ENCODE data around the gene TAS2R38.
"Not testable (repeated sequence)": the region's sequence is repeated elsewhere in the genome, so short reads cannot be mapped to it uniquely, and the experiment has no call there.

The TAS2R38 gene

DNA sequence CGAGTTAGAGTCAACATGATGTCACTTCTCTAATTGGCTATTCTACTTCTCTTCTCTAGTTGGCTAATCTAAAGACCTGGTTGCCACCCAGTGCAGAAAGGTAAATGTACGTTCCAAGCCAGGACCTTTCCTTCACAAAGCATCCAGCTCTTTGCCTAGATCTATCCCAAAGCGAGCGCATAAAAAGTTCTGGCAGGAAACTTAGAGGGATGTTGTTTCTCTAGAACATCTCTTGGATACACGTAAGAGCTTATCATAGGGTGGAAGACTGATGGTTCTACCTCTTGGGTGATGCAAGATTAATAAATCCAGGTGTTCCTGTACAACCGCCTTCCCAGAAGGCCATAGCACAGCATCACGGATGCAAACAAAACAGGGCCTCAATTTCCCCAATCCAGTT is at the start of gene TAS2R38:
TSS of gene TAS2R38 (minus strand) at position 101 of the 400 bp plus-strand sequence. CDS start at position 17, 84 bp downstream.
- no peak for DNase-seq

- no peak for DNase-seq
These were observed 44.6 kb upstream of the TAS2R38 start for GRCh38 chr7:142018154-142018553.

- no peak for DNase-seq
These were observed 43.9 kb upstream of the TAS2R38 start for GRCh38 chr7:142017451-142017850.

DNA sequence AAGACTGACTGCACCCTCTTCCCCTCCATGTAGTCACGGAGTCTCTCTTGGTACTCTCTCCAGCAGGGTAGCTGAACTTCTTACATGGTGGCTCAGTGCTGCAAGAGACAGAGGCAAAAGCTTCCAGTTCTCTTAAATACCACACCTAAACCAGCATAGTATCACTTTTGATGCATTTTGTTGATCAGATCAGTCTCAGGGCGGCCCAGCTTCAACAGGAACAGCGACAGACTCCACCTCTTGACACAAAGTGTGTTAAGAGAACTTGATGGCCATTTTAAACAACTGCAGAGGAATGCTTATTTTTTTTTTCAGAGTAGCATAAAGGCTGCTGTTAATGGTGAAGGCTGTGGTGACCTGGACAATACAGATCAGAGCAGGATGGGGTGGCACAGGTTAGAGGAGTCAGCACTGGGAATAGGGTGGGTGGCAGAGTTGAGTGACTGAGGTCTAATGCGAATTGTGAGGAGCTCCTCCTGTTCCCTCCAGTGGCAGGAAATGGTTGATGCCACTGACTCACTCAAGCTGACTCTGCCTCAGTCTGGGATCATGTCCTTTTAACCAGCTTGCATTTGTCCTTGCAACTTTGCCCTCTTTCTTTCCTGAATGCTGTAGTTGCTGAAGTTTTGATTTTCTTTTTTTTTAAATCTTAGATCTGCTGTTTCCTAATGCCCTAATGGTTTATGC is 39.4 kb upstream of the TAS2R38 start:
- DNase-seq, result peak; percentile 3

DNA sequence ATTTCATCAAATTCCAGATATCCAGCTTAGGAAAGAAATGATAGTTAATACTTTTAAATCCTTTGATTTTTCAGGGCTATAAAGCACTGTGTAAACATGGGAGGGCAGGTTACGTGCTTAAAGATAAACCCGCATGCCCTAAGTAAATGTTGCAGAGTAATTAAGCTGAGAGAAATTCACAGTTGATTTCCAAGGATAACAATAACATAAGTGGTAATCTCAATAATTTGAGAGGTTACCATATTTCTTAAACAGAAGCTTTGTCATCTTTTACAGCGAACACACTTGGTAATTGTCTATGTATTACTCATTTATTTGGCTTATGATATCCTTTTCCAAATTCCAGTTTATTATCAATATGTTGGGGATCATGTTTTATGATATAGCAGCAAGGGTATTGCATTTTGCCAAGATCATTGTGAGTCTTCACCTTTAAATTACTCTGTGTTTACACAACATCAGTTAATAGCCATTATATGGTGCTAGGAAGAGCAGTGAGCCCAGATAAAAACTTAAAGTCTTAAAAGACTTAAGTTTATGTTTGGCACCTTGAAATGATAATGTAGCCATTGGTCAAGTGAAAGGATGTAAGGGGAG is 37.5 kb upstream of the TAS2R38 start:
- DNase-seq, result no peak

GRCh38 chr7:142009187-142009586 is 35.6 kb upstream of the TAS2R38 start:
- DNase-seq, result no peak

DNA sequence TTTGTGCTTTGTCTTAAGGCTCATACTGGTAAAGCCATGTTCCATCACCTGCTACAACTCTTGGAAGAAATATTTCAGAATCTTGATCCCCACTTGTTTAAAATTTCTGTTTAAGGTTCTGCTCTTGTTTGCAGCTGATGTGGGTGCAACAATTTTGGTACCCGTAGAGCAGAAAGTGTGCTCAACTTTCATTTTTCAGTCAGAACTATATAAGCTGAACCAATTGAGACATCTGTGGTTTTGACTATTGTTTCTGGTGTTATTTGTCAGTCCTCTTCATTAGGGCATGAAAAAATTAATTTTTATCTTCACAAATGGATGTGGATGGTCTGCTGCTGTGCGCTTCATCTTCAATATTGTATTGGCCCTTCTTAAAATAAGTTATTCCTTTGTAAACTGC is 33.0 kb upstream of the TAS2R38 start:
- no peak for DNase-seq

DNA sequence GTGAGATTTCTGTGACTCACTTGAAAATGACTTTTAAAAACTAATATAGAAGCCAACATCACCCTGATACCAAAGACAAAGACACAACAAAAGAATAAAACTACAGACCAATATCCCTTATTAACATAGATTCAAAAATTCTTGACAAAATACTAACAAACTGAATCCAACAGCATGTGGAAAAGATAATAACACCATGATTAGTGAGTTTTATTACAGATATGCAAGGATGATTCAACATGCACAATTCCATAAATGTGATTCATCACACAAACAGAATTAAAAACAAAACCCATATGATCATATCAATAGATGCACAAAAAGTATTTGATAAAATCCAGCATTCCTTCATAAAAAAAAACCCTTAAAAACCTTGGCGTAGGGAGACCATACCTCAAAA is 28.6 kb upstream of the TAS2R38 start:
- no peak for DNase-seq

DNA sequence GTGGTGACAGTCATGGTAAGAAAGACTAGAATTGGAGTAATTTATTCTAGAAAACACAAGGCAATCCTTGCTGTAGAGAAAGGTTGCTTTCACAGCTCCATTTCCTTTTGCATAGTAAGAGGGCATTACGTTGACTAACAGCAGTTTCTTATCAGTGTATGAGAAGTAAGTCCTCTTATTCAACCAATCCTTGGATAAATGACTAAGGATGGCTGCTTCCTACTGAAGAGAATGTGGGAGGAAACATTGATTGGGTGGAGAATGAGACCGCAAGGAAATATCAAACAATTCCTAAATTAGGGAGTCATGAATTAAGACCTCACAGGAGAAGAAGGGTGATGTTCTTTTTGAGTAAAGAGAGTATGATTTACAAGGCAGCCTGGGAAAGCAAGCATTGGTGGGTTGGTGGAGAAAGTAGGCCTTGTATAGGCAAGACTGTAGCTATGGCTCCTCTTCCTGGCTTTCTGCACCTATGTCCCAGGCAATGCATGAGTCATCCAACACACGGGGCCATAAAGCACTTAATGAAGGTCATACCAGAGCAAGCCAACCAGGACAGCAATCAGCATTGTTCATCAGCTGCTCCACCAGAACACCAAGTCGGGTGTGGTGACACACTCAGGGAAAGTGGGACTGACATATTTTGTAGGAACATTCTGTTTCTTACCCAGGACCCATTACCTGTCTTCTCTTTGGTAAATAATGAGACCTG is 27.7 kb upstream of the TAS2R38 start:
- no peak for DNase-seq

GRCh38 chr7:142000244-142000643 is 26.7 kb upstream of the TAS2R38 start:
- DNase-seq, result no peak

GRCh38 chr7:141999058-141999623 is 25.6 kb upstream of the TAS2R38 start:
- no peak for DNase-seq

GRCh38 chr7:141993354-141993753 is 19.8 kb upstream of the TAS2R38 start:
- DNase-seq, result no peak

- DNase-seq, result no peak
These were observed 19.1 kb upstream of the TAS2R38 start for GRCh38 chr7:141992688-141993087.

DNA sequence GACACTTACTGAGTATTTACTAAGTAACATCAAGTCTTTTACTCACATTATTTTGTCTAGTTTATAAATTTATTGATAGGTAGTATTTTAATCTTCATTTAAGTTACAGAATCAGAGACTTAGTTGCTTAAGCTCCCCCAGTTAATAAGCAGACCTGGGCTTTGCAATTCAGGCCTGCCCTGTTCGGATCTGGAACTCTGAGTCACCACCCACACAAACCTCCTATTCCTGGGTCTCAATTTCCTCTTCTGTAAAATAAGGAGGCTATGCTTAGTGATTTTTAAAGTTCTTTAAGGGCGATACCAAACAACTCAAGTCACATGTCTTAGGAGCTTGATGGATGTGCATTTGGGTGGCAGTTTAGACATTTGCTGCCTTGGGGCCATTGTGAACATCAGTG is 18.6 kb upstream of the TAS2R38 start:
- no peak for DNase-seq

DNA sequence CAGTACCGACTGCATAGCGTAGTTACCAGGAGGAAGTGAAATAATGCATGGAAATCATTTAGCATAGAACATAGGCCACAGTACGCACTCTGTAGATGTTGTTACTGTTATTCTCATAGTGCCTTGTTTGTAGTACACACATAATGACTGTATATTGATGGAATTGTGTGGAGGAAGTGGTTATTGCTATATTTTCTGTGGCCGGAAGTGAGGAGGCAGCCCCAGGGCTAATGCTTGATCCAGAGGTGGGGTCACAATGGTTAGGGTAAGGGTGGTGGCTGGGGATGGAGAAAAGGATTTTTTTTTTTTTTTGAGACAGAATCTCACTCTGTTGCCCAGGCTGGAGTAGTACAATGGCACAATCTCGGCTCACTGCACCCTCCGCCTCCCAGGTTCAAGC is 17.6 kb upstream of the TAS2R38 start:
- no peak for DNase-seq

GRCh38 chr7:141990011-141990725 is 16.6 kb upstream of the TAS2R38 start:
- no peak for DNase-seq

- DNase-seq, result not testable (repeated sequence)
These were observed 14.2 kb upstream of the TAS2R38 start for GRCh38 chr7:141987803-141988202.

DNA sequence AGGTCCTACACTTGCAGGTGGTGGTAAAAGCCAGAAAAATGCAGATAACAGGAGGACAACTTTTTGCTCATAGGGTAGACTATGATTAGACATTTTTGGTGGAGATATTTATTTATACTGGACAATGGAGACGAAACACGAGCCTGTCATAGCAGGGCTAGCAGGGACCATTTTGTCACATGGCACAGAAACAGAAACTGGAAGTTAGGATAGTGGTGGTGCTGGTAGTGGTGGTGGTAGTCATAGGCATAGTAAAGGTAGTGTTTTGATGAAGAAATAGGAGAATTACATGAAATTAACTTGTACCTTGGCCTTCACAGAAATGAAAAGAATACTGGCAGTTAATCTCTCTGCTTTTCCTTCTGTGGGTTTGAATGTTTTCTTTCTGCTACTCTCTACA is 13.3 kb upstream of the TAS2R38 start:
- DNase-seq, result no peak

DNA sequence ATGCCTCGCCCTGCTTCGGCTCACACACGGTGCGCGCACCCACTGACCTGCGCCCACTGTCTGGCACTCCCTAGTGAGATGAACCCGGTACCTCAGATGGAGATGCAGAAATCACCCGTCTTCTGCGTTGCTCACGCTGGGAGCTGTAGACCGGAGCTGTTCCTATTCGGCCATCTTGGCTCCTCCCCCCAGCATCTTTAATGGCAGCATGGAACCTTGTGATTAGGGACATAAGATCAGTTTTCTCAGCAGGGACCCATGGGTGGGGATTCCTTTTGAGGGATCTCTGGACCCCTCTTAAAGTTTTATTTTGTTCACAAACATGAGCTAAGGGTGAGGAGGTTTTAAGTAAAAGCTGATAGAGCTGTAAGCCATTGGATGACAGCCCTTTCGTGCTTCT is 12.4 kb upstream of the TAS2R38 start:
- DNase-seq, result peak; percentile 14

GRCh38 chr7:141979568-141979967 is 6.0 kb upstream of the TAS2R38 start:
- no peak for DNase-seq

DNA sequence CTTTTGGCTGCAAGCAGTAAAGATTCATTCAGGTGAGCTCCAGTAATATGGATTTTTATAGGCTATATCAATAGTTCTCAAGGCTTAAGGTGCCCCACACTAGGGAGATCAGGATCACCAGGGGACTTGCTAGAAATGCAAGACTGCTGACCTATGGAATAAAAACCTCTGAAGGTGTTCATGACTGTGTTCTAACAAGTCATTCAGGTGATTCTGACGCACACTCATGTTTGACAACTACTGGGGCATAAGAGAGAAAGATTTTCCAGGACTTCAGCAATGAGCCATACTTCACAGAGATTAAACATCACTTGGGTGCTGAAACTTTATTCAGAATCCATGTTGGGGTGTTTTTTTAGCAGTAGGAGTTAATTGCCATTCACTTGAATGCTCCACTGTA is 4.8 kb upstream of the TAS2R38 start:
- no peak for DNase-seq

GRCh38 chr7:141976524-141977245 is 3.1 kb upstream of the TAS2R38 start:
- DNase-seq, result no peak
